ENCODE data around the gene KSR2. TPM values are rescaled to one million over a fixed set of nuclear protein-coding genes. Genes with fewer than 3 reads are reported as not detected.

KSR2 gene
- total RNA-seq, 1 donor from 2014 or later = 0.47 TPM

GRCh38 chr12:117854339-117855012 is 114.3 kb downstream of the KSR2 start:
- Mint-ChIP-seq H3K4me1 (ENCODE audit: low read depth, unreplicated experiment) (peaks cover 3% of the 10 kb centered on the region), H3K27ac (ENCODE audit: unreplicated experiment) (no peak overlapping the region), H3K27me3 (ENCODE audit: unreplicated experiment) (no peaks in the 10 kb centered on the region), H3K4me3 (ENCODE audit: unreplicated experiment) (no peak overlapping the region), H3K9me3 (ENCODE audit: unreplicated experiment) (no peaks in the 10 kb centered on the region), H3K36me3 (ENCODE audit: unreplicated experiment) (no peaks in the 10 kb centered on the region)
- peak; percentile 88 for DNase-seq
- peak; percentile 91 for TF ChIP-seq CTCF (IDR thresholded peaks at IDR 0.05; ENCODE audit: partially characterized antibody, unreplicated experiment)

DNA sequence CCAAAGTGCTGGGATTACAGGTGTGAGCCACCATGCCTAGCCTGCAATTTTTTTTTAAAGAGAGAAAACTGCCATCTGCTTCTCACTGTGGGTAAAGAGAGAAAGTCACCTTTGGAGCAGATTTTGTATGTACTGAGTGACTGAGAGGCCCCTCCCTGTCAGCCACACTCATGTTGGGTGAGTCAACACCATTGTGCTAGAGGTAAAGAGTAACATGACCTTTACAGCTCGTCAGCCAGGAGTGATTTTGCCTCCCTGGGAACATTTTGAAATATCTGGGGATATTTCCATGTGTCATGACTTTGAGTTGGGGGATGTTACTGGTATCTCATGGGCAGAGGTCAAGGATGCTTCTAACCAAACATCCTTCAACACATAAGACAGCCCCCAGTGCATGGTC is 115.2 kb downstream of the KSR2 start:
- no peak overlapping the region for H3K27ac Mint-ChIP-seq (ENCODE audit: unreplicated experiment)

DNA sequence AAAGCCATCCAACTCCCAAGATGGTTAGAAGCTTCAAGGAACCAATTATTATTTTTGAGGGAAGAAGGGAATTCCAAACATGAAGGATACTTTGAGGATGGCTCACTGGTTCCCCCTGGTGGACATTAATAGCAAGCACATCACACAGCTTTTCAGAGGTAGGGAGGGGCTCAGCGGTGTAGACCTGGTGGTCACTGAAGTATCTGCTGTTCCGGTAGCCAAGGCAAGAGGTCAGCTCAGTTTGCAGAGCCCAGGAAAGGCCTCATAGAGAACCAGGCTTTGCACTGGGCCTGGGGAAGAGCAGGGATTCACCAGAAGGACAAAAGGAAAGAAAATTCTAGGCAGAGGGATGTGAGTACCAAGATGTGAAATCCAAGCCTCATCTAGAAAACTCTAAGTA is 118.7 kb downstream of the KSR2 start:
- Mint-ChIP-seq H3K9me3 (ENCODE audit: unreplicated experiment) (no peaks in the 10 kb centered on the region), H3K36me3 (ENCODE audit: unreplicated experiment) (no peaks in the 10 kb centered on the region), H3K27me3 (ENCODE audit: unreplicated experiment) (peaks cover 5% of the 10 kb centered on the region), H3K4me1 (ENCODE audit: low read depth, unreplicated experiment) (peaks cover 4% of the 10 kb centered on the region), H3K27ac (ENCODE audit: unreplicated experiment) (no peak overlapping the region), H3K4me3 (ENCODE audit: unreplicated experiment) (no peak overlapping the region)
- peak; percentile 95 for TF ChIP-seq CTCF (IDR thresholded peaks at IDR 0.05; ENCODE audit: partially characterized antibody, unreplicated experiment)
- DNase-seq = peak; percentile 41

More for the DNA sequence above, 115.2 kb downstream of the KSR2 start:
- Mint-ChIP-seq H3K9me3 (ENCODE audit: unreplicated experiment) (no peaks in the 10 kb centered on the region), H3K4me3 (ENCODE audit: unreplicated experiment) (no peak overlapping the region), H3K27me3 (ENCODE audit: unreplicated experiment) (no peaks in the 10 kb centered on the region), H3K36me3 (ENCODE audit: unreplicated experiment) (no peaks in the 10 kb centered on the region), H3K4me1 (ENCODE audit: low read depth, unreplicated experiment) (peaks cover 3% of the 10 kb centered on the region)
- no peak for TF ChIP-seq CTCF (IDR thresholded peaks at IDR 0.05; ENCODE audit: partially characterized antibody, unreplicated experiment)
- DNase-seq = no peak

DNA sequence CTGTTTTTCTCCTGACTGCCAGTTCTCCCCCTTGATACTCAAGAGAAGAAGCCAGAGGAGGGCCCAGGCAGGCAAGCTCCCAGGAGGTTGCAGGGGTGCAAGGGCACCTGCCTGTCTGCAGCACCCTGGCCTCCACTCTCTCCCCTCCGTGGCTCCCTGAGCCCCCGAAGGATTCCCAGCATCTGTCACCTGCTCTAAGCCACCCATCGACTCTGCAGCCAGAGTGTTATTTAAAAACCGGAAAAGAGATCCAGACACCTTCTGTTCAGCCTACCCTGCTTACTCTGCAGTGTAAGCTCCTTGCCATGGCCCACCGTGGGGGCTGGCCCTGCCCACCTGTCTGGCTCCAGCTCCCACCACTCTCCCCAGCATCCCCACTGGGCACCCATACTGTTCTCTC is 121.4 kb downstream of the KSR2 start:
- no peak overlapping the region for H3K27ac Mint-ChIP-seq (ENCODE audit: unreplicated experiment)
- peaks cover 5% of the 10 kb centered on the region for H3K27me3 Mint-ChIP-seq (ENCODE audit: unreplicated experiment)
- no peak for TF ChIP-seq CTCF (IDR thresholded peaks at IDR 0.05; ENCODE audit: partially characterized antibody, unreplicated experiment)
- no peak overlapping the region for H3K4me3 Mint-ChIP-seq (ENCODE audit: unreplicated experiment)
- peaks cover 1% of the 10 kb centered on the region for H3K9me3 Mint-ChIP-seq (ENCODE audit: unreplicated experiment)
- no peaks in the 10 kb centered on the region for H3K36me3 Mint-ChIP-seq (ENCODE audit: unreplicated experiment)
- no peak for DNase-seq
- H3K4me1 Mint-ChIP-seq (ENCODE audit: low read depth, unreplicated experiment) = peaks cover 1% of the 10 kb centered on the region

GRCh38 chr12:117845271-117845904 is 123.4 kb downstream of the KSR2 start:
- no peak for DNase-seq
- TF ChIP-seq CTCF (IDR thresholded peaks at IDR 0.05; ENCODE audit: partially characterized antibody, unreplicated experiment) = no peak
- Mint-ChIP-seq H3K9me3 (ENCODE audit: unreplicated experiment) (peaks cover 1% of the 10 kb centered on the region), H3K27me3 (ENCODE audit: unreplicated experiment) (peaks cover 10% of the 10 kb centered on the region), H3K27ac (ENCODE audit: unreplicated experiment) (no peak overlapping the region), H3K36me3 (ENCODE audit: unreplicated experiment) (peaks cover 6% of the 10 kb centered on the region), H3K4me1 (ENCODE audit: low read depth, unreplicated experiment) (peaks cover 1% of the 10 kb centered on the region), H3K4me3 (ENCODE audit: unreplicated experiment) (no peak overlapping the region)
